HepG2 (cell line): ENCODE measurements around the gene CMYA5.

Experiments used
- ATF2 ChIP-seq: sonication (generic); formaldehyde crosslinking; IDR thresholded peaks from 2 replicates; pipeline ENCODE4 v1.4.0; 2020; ENCODE audit warnings: missing genetic modification reagents
- TOPORS ChIP-seq: sonication (generic); formaldehyde crosslinking; IDR thresholded peaks from 2 replicates; pipeline ENCODE4 v1.8.0; 2023; ENCODE audit warnings: mild to moderate bottlenecking, missing genetic modification reagents

DNA sequence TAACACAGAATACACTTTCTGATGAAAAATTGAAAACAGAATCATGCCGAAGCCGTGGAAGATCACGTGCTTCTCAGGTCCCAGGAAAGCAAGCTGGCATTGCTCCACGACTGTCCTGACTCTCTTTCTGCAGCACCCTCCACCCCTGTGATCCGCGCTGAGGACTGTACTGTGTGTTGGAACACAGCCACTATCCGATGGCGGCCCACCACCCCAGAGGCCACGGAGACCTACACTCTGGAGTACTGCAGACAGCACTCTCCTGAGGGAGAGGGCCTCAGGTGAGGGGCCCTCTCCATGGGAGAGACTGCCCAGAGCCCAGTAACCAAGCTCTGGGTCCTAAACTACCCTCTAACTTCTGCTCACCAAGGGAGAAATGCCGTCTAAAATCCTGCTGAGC, 73.3 kb downstream of the CMYA5 start:
- no peak for TF ChIP-seq ATF2 (CRISPR knock-in tag)
- TF ChIP-seq TOPORS (CRISPR knock-in tag): no peak
